Measurements from ENCODE around the gene WNT16. TPM values are rescaled to one million over a fixed set of nuclear protein-coding genes. Genes with fewer than 3 reads are reported as not detected.

Gene WNT16
- total and polyA plus RNA-seq, 2 of the 8 experiments (the other 6 are each of a cell fraction or from before 2014, with no cell fraction given): 0.11 to 0.52 TPM

GRCh38 chr7:121385800-121386179, 57.0 kb downstream of the WNT16 start:
- no peak overlapping the region for H2BK12ac ChIP-seq (ENCODE audit: low read depth, low read length)
- FAIRE-seq: peak; percentile 24
- CTCF ChIA-PET (ENCODE audit: partially characterized antibody): interaction anchor here (0.7 to 1.6 kb wide), 4 partner anchors 13 to 283 kb away, joined by 3 to 5 read pairs (median 4); no protein-coding TSS in a partner anchor
- H3K9ac ChIP-seq (replicated peaks in 1 of 4; ENCODE audit: extremely low read depth in 1 of 4, low read depth in 3 of 4, low read length in 3 of 4): no peak overlapping the region
- no peak overlapping the region for H2BK20ac ChIP-seq (ENCODE audit: low read length)
- H3K27ac ChIP-seq (ENCODE audit: low read depth, low read length): no peak overlapping the region
- peaks cover 0 to 6% (median 0%) of the 10 kb centered on the region in 4 experiments; a peak in 4 of 8 replicates for H3K36me3 ChIP-seq (ENCODE audit: control insufficient read depth in 2 of 4, insufficient read depth in 4 of 4, low read length in 3 of 4)
- H4K5ac ChIP-seq (ENCODE audit: insufficient read length, low read depth, low read length): no peak overlapping the region
- WGBS, 2 experiments (ENCODE audit: extremely low coverage in 1 of 2, insufficient coverage in 1 of 2, insufficient read length in 1 of 2, insufficient replicate concordance in 2 of 2, low coverage in 1 of 2, low lambda C conversion rate in 2 of 2, missing lambda C conversion rate in 1 of 2): 89% methylated on average over 1 of the region's 1 CpG; no CpG with 5 or more reads in 1 of the 2 experiments
- no peak overlapping the region for H3K56ac ChIP-seq (replicated peaks; ENCODE audit: insufficient read length, low read depth, low read length)
- H3K79me2 ChIP-seq (ENCODE audit: control insufficient read depth in 1 of 2, insufficient read depth in 2 of 2, low read length in 2 of 2): peaks cover 0 to 94% of the 10 kb centered on the region in 2 experiments; a peak in 3 of 4 replicates
- H3K23me2 ChIP-seq (ENCODE audit: low read depth, low read length): no peaks in the 10 kb centered on the region
- no peak overlapping the region for H3K4ac ChIP-seq (replicated peaks; ENCODE audit: insufficient read length, low read depth, low read length)
- H2BK15ac ChIP-seq (ENCODE audit: low read length): no peak overlapping the region
- no peak overlapping the region for H3K4me3 ChIP-seq (ENCODE audit: extremely low read depth in 1 of 4, insufficient read depth in 2 of 4, low read depth in 3 of 4, low read length in 4 of 4)
- no peak overlapping the region for H2BK5ac ChIP-seq (ENCODE audit: low read depth, low read length)
- no peak overlapping the region for H2AFZ ChIP-seq (ENCODE audit: low read length)
- H3K4me1 ChIP-seq (replicated peaks in 1 of 4; ENCODE audit: control insufficient read depth in 3 of 4, insufficient read depth in 4 of 4, low read length in 3 of 4): no peaks in the 10 kb centered on the region; a peak in 1 of 7 replicates
- POLR2A ChIA-PET (ENCODE audit: partially characterized antibody): interaction anchor here (5.9 kb wide), 1 partner anchor 10 kb away, joined by 30 read pairs; the partner anchor contains the start of gene FAM3C
- no peak overlapping the region for H3K23ac ChIP-seq (ENCODE audit: insufficient read length)
- no peak overlapping the region for H2AK5ac ChIP-seq (ENCODE audit: low read depth, low read length)
- H3K79me1 ChIP-seq (ENCODE audit: low read depth, low read length): no peaks in the 10 kb centered on the region; the same call in 1 of the 2 replicates
- no peak overlapping the region for H3K18ac ChIP-seq (ENCODE audit: extremely low read depth, low read length)
- H3K9me3 ChIP-seq (ENCODE audit: insufficient read depth in 2 of 2, low read depth in 1 of 2, low read length in 1 of 2): no peaks in the 10 kb centered on the region
- H3K4me2 ChIP-seq (ENCODE audit: insufficient read depth in 1 of 2, low read depth in 2 of 2, low read length in 2 of 2): no peak overlapping the region
- H4K91ac ChIP-seq (replicated peaks; ENCODE audit: insufficient read length, low read length): no peak overlapping the region
- no peak overlapping the region for H4K8ac ChIP-seq (ENCODE audit: extremely low read depth, insufficient read depth, low read length)
- no peak for TF ChIP-seq SP2 (IDR thresholded peaks at IDR 0.05; ENCODE audit: low read length)
- TF ChIP-seq NANOG (IDR thresholded peaks at IDR 0.05; ENCODE audit: insufficient read depth, low read depth, low read length, poor library complexity, severe bottlenecking): no peak
- no peak for TF ChIP-seq CBX5 (IDR thresholded peaks at IDR 0.05; ENCODE audit: low read depth, low read length)
- no peak for TF ChIP-seq SAP30 (IDR thresholded peaks at IDR 0.05; ENCODE audit: insufficient read depth, insufficient replicate concordance, low read length)
- no peak for TF ChIP-seq TBP (IDR thresholded peaks at IDR 0.05; ENCODE audit: low read depth, low read length)
- no peak for TF ChIP-seq TAF1 (IDR thresholded peaks at IDR 0.05; ENCODE audit: low read depth, low read length)
- no peak for TF ChIP-seq POLR2AphosphoS5 (IDR thresholded peaks at IDR 0.05; ENCODE audit: low read depth, low read length)
- no peak for TF ChIP-seq JUND (IDR thresholded peaks at IDR 0.05; ENCODE audit: low read length)
- no peak for TF ChIP-seq CBX8 (IDR thresholded peaks at IDR 0.05; ENCODE audit: borderline replicate concordance, low read depth, low read length)
- TF ChIP-seq SUZ12 (IDR thresholded peaks at IDR 0.05; ENCODE audit: low read length): no peak
- TF ChIP-seq EP300 (IDR thresholded peaks at IDR 0.05; ENCODE audit: borderline replicate concordance in 1 of 2, low read depth in 2 of 2, low read length in 2 of 2): no peak
- no peak for TF ChIP-seq SP4 (IDR thresholded peaks at IDR 0.05; ENCODE audit: low read length)
- H4K20me1 ChIP-seq (replicated peaks in 1 of 2; ENCODE audit: control insufficient read depth in 1 of 2, insufficient read depth in 2 of 2, low read length in 2 of 2): peaks cover 3 to 11% of the 10 kb centered on the region in 2 experiments
- DNase-seq (ENCODE audit: low read depth in 1 of 2, low spot score in 2 of 2): no peak
- H3K14ac ChIP-seq (ENCODE audit: insufficient read length): no peak overlapping the region
- H2BK120ac ChIP-seq (replicated peaks; ENCODE audit: low read depth, low read length): no peak overlapping the region
- H3K27me3 ChIP-seq (replicated peaks in 1 of 4; ENCODE audit: control insufficient read depth in 3 of 4, extremely low read depth in 1 of 4, insufficient read depth in 3 of 4, low read length in 3 of 4): no peaks in the 10 kb centered on the region

Data from H1 (cell line).